C4-2B (cell line): ENCODE measurements around the gene PCED1B.
"Not testable (repeated sequence)": the region's sequence is repeated elsewhere in the genome, so short reads cannot be mapped to it uniquely, and the experiment has no call there.

ENCODE experiments used
- H3K27ac ChIP-seq: fragments of 450-650 bp; 2 replicates; pipeline ENCODE4 v1.5.1; 2017
- CTCF ChIP-seq: fragments of 450-650 bp; conservative IDR thresholded peaks from 2 replicates; pipeline ENCODE4 v1.5.1; 2017; ENCODE audit warnings: mild to moderate bottlenecking
- ZFX ChIP-seq: fragments of 450-650 bp; IDR thresholded peaks from 2 replicates; pipeline ENCODE4 v1.6.1; 2017

PCED1B gene

GRCh38 chr12:47213396-47213795, 134.0 kb downstream of the PCED1B start:
- TF ChIP-seq ZFX (no peak), CTCF (no peak)
- H3K27ac ChIP-seq: no peak overlapping the region

- TF ChIP-seq ZFX (no peak), CTCF (no peak)
- H3K27ac ChIP-seq: no peak overlapping the region
These were observed 134.7 kb downstream of the PCED1B start for GRCh38 chr12:47214001-47214619.

- no peak for TF ChIP-seq ZFX
- TF ChIP-seq CTCF: no peak
- H3K27ac ChIP-seq: no peak overlapping the region
These were observed 135.3 kb downstream of the PCED1B start for GRCh38 chr12:47214771-47215170.

GRCh38 chr12:47216150-47216677, 136.8 kb downstream of the PCED1B start:
- TF ChIP-seq CTCF (no peak), ZFX (no peak)
- no peak overlapping the region for H3K27ac ChIP-seq

GRCh38 chr12:47217595-47217869, 138.1 kb downstream of the PCED1B start:
- H3K27ac ChIP-seq: not testable (repeated sequence)

- H3K27ac ChIP-seq: no peak overlapping the region
These were observed 138.8 kb downstream of the PCED1B start for GRCh38 chr12:47218191-47218654.

GRCh38 chr12:47219243-47219642, 139.8 kb downstream of the PCED1B start:
- TF ChIP-seq ZFX: no peak
- TF ChIP-seq CTCF: no peak
- no peak overlapping the region for H3K27ac ChIP-seq

More at GRCh38 chr12:47218191-47218654, 138.8 kb downstream of the PCED1B start:
- TF ChIP-seq ZFX (no peak), CTCF (no peak)
